ENCODE data around the gene LHX3.

The LHX3 gene

GRCh38 chr9:136249877-136250559, 45.1 kb upstream of the LHX3 start:
- TF ChIP-seq, protein P1, sequence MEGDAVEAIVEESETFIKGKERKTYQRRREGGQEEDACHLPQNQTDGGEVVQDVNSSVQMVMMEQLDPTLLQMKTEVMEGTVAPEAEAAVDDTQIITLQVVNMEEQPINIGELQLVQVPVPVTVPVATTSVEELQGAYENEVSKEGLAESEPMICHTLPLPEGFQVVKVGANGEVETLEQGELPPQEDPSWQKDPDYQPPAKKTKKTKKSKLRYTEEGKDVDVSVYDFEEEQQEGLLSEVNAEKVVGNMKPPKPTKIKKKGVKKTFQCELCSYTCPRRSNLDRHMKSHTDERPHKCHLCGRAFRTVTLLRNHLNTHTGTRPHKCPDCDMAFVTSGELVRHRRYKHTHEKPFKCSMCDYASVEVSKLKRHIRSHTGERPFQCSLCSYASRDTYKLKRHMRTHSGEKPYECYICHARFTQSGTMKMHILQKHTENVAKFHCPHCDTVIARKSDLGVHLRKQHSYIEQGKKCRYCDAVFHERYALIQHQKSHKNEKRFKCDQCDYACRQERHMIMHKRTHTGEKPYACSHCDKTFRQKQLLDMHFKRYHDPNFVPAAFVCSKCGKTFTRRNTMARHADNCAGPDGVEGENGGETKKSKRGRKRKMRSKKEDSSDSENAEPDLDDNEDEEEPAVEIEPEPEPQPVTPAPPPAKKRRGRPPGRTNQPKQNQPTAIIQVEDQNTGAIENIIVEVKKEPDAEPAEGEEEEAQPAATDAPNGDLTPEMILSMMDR (IDR thresholded peaks at IDR 0.05; ENCODE audit: low read depth, low read length): no peak

GRCh38 chr9:136248951-136249876, 44.3 kb upstream of the LHX3 start:
- TF ChIP-seq, protein P1 (IDR thresholded peaks at IDR 0.05; ENCODE audit: low read depth, low read length): no peak

More at GRCh38 chr9:136249877-136250559, 45.1 kb upstream of the LHX3 start:
- no peak for DNase-seq (ENCODE audit: extremely low read depth, low read depth)

GRCh38 chr9:136247947-136248637, 43.2 kb upstream of the LHX3 start:
- TF ChIP-seq, protein P1 (IDR thresholded peaks at IDR 0.05; ENCODE audit: low read depth, low read length): no peak
- no peak for DNase-seq (ENCODE audit: extremely low read depth, low read depth)

More at GRCh38 chr9:136248951-136249876, 44.3 kb upstream of the LHX3 start:
- DNase-seq (ENCODE audit: extremely low read depth, low read depth): no peak

DNA sequence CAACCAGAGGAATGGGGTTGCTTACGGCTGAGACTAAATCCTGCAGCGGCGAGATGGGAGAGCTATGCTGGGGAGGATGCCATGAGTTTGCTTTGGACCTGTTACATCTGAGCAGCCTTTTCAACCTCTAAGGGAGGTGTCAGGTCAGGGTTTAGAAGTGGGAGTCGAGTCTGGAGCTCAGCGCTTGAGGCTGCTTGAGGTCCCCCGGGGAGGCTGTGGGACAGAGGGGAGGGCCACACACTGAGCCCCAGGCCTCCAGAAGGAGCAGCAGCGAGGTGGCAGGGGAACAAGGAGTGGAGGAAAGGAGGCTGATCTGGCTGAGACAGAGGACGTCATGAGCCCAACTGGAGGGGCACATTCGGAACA, 42.6 kb upstream of the LHX3 start:
- TF ChIP-seq, protein P1 (IDR thresholded peaks at IDR 0.05; ENCODE audit: low read depth, low read length): no peak
- no peak for DNase-seq (ENCODE audit: extremely low read depth, low read depth)

- TF ChIP-seq, protein P1 (IDR thresholded peaks at IDR 0.05; ENCODE audit: low read depth, low read length): no peak
- no peak for DNase-seq (ENCODE audit: extremely low read depth, low read depth)
Observed at GRCh38 chr9:136246849-136247550, 42.1 kb upstream of the LHX3 start.

DNA sequence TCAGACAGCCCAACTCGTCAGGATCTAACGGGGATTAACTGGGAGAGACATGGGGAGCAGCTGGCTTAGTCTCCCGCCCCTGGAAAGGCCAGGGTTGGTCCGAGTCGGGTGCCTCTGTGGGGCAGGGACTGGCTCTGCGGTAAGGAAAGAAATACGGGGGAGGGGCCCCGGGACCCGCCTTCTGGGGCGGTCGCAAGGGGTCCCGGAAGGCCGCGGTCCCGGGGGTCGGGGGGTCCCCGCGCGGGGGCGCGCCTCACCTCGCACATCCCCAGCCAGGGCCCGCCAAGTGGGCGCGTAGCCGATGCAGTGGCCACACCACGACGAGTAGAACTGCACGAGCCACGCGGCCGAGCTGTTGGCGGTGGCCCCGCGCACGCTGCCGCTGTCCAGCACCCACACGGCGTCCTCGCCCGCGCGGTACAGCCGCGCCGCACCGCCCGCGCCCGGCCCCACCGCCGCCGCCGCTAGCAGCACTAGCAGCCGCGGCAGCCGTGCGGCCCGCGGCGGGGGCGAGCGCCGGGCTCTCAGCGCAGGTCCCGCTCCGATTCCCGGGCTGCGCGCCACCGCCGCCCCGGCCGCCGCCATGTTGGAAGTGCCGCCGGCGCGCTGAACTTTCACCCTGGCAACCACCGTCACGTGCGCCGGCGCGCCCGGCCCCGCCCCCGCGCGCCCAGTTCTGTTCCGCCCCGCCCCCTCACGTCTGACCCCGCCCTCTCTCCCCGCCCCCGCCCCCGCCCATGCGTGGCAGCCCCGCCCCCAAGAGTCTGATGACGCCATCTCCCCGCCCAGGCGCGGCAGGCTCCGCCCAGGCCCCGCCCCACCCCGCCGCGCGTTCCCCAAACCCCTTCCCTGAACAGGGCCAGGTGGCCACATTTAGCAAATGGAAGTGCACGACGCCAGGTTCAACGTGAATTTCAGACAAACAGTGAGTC, 40.6 kb upstream of the LHX3 start, which contains the start of gene QSOX2:
Gene QSOX2, minus strand, starts transcription at position 594 of the 932 bp plus-strand sequence. Its CDS starts 9 bp downstream, at position 585.
- TF ChIP-seq, protein P1 (IDR thresholded peaks at IDR 0.05; ENCODE audit: low read depth, low read length): no peak
- DNase-seq (ENCODE audit: extremely low read depth, low read depth): peak; percentile 56
